B cell (primary cell): ENCODE data around the gene LRRC25. TPM values are rescaled to one million over a fixed set of nuclear protein-coding genes. Genes with fewer than 3 reads are reported as not detected.
"Not testable (repeated sequence)": the region's sequence is repeated elsewhere in the genome, so short reads cannot be mapped to it uniquely, and the experiment has no call there.

Experiments used
- ATAC-seq: fragments of 200-7000 bp; cut with Tn5 transposase; one replicate; pipeline ENCODE4 v1.10.0; 2021; ENCODE audit warnings: low read depth, mild to moderate bottlenecking, moderate number of reproducible peaks, moderate library complexity
- CTCF ChIA-PET: fragments of 350-600 bp; sonication (Branson Sonifier 250); formaldehyde crosslinking; loops from one replicate; lab custom pipeline; 2021; ENCODE audit warnings: antibody characterized with exemption, inconsistent platforms; lab: Charles Lee
- POLR2A ChIA-PET: fragments of 350-600 bp; sonication (Branson Sonifier 250); formaldehyde crosslinking; loops from one replicate; lab custom pipeline; 2021; ENCODE audit warnings: antibody characterized with exemption; lab: Charles Lee
- DNase-seq: peaks from one replicate; pipeline ENCODE4 v3.0.0; 2013
- H2AFZ ChIP-seq: 2 replicates; pipeline ENCODE4 v1.6.1; 2012; ENCODE audit warnings: mild to moderate bottlenecking, low read depth, low read length; ENCODE audit not compliant: insufficient read depth, poor library complexity, severe bottlenecking
- H3K27ac ChIP-seq, 2 donors: 1 replicate in 1 of 2; 2 replicates in 1 of 2; pipeline ENCODE4 v1.5.1; 2012 to 2013; ENCODE audit warnings: low read length in 2 of 2, mild to moderate bottlenecking in 2 of 2, moderate library complexity in 1 of 2
- H3K27me3 ChIP-seq, 4 experiments: fragments of 200-600 bp in 1 of 4; sonication (generic) in 1 of 4; replicated peaks in 1 of 4; 1 replicate in 2 of 4; 2 replicates in 2 of 4; pipeline versions ENCODE4 v1.6.1 to v1.7.0; 2013 to 2016; ENCODE audit warnings: low read length in 3 of 4, mild to moderate bottlenecking in 2 of 4, mixed read lengths in 1 of 4, moderate library complexity in 1 of 4; ENCODE audit not compliant: insufficient read depth in 4 of 4, control insufficient read depth in 3 of 4; ENCODE audit errors: control extremely low read depth in 1 of 4
- H3K36me3 ChIP-seq, 2 experiments: replicated peaks in 1 of 2; 1 replicate in 1 of 2; 2 replicates in 1 of 2; pipeline versions ENCODE4 v1.6.1 to v1.7.1; 2013; ENCODE audit warnings: low read length in 1 of 2; ENCODE audit not compliant: insufficient read depth in 2 of 2, control insufficient read depth in 1 of 2; ENCODE audit errors: control extremely low read depth in 1 of 2, extremely low read depth in 1 of 2
- H3K4me1 ChIP-seq, 2 donors: fragments of 200-600 bp in 1 of 2; sonication (generic) in 1 of 2; 1 replicate in 1 of 2; 2 replicates in 1 of 2; pipeline versions ENCODE4 v1.5.1 to v1.6.1; 2013 to 2017; ENCODE audit warnings: low read length in 2 of 2; ENCODE audit not compliant: control insufficient read depth in 2 of 2, insufficient read depth in 2 of 2
- H3K4me2 ChIP-seq: replicated peaks from 2 replicates; pipeline ENCODE3; 2012; ENCODE audit warnings: mild to moderate bottlenecking, low read depth, low read length; ENCODE audit not compliant: poor library complexity, severe bottlenecking
- H3K4me3 ChIP-seq, 5 experiments: fragments of 200-600 bp in 1 of 5; sonication (generic) in 1 of 5; 1 replicate in 3 of 5; 2 replicates in 2 of 5; pipeline versions ENCODE4 v1.5.1 to v1.7.0; 2011 to 2016; ENCODE audit warnings: low read length in 4 of 5, mild to moderate bottlenecking in 4 of 5, low read depth in 2 of 5, control low read depth in 1 of 5, moderate library complexity in 1 of 5; ENCODE audit not compliant: insufficient read depth in 1 of 5; ENCODE audit errors: control extremely low read depth in 1 of 5, extremely low read depth in 1 of 5
- H3K79me2 ChIP-seq: fragments of 200-600 bp; sonication (generic); one replicate; pipeline ENCODE4 v1.6.0; 2016; ENCODE audit warnings: low read length; ENCODE audit not compliant: control insufficient read depth, insufficient read depth
- H3K9ac ChIP-seq: fragments of 200-600 bp; sonication (generic); 2 replicates; pipeline ENCODE4 v1.6.1; 2017; ENCODE audit warnings: mild to moderate bottlenecking, low read length, moderate library complexity
- H3K9me3 ChIP-seq, 3 donors: one replicate each; pipeline versions ENCODE4 v1.6.1 to v1.7.1; 2013; ENCODE audit warnings: low read length in 2 of 3; ENCODE audit not compliant: control insufficient read depth in 2 of 3, insufficient read depth in 1 of 3; ENCODE audit errors: control extremely low read depth in 1 of 3
- H4K20me1 ChIP-seq: 2 replicates; pipeline ENCODE4 v1.6.0; 2012; ENCODE audit warnings: mild to moderate bottlenecking, low read length; ENCODE audit not compliant: insufficient read depth, control insufficient read depth, poor library complexity, severe bottlenecking
- H3K27ac Mint-ChIP-seq: one replicate; pipeline ENCODE4 v1.8.0; 2021; ENCODE audit warnings: mixed read lengths
- H3K27me3 Mint-ChIP-seq: one replicate; pipeline ENCODE4 v1.8.0; 2021; ENCODE audit warnings: mixed read lengths
- H3K4me1 Mint-ChIP-seq: one replicate; pipeline ENCODE4 v1.8.0; 2021; ENCODE audit warnings: mixed read lengths
- H3K4me3 Mint-ChIP-seq: one replicate; pipeline ENCODE4 v1.8.0; 2021; ENCODE audit warnings: mixed read lengths
- H3K9me3 Mint-ChIP-seq: one replicate; pipeline ENCODE4 v1.8.0; 2022; ENCODE audit warnings: mixed read lengths; ENCODE audit not compliant: insufficient read depth
- EZH2 ChIP-seq: IDR thresholded peaks from 2 replicates; pipeline ENCODE4 v1.6.1; 2012; ENCODE audit warnings: borderline replicate concordance, low read depth, mild to moderate bottlenecking, moderate library complexity, low read length; ENCODE audit not compliant: insufficient read depth, poor library complexity, severe bottlenecking
- WGBS: methylation state at CpG from one replicate; pipeline ENCODE4 v1.1.5; 2013; ENCODE audit warnings: missing lambda C conversion rate; ENCODE audit not compliant: insufficient coverage; 5-methylcytosine and 5-hydroxymethylcytosine counted together
- intact Hi-C: fragments of 100-400 bp; cut with micrococcal nuclease; formaldehyde crosslinking; loops from one replicate; pipeline ENCODE4 v1.10.0; 2022
- polyA plus RNA-seq: library from polyadenylated mRNA; depleted of rRNA; stranded (reverse); fragments of >200 nt; gene quantifications from 2 replicates; pipeline ENCODE4 v1.2.3, GENCODE V29; 2012
- total RNA-seq, 2 donors: library from RNA; stranded (reverse); fragments of 120-200 nt in 1 of 2; gene quantifications; 1 replicate in 1 of 2; 2 replicates in 1 of 2; pipeline versions ENCODE4 v1.2.3 to v1.2.4, GENCODE V29; 2013 to 2022
- TF ChIP-seq, protein P1 (sequence below): fragments of 200-600 bp; IDR thresholded peaks from one replicate; pipeline ENCODE4 v1.8.0; 2022; ENCODE audit warnings: antibody characterized with exemption, mild to moderate bottlenecking

LRRC25 gene
- total and polyA plus RNA-seq, 2 donors (not counting 1 experiment from before 2014, with no cell fraction given), result 2.4 to 5.7 TPM

DNA sequence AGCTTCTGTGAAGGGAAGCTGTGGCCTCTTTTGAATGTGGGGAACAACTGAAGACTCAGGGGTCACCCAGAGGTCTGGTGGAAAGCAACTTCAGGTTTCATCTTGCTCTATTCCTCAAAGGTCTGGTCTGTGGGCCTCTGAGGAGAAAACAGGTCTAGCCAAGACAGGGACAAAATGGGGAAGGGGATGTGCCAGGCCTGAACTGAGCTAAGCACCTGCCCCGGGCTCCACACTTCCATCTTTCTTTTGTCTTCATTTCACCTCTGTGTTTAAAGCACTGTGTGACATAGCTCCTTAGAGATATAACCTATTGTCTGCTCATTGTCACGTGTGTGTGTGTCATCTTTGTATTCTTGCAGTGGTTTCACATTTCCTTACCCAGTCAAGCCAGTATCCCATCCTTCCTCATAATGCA is 31.4 kb downstream of the LRRC25 start:
- Histone ChIP-seq H3K4me1 (no peaks in the 10 kb centered on the region), H3K9me3 (peaks cover 0 to 6% (median 0%) of the 10 kb centered on the region in 3 donors), H3K36me3 (peaks cover 0 to 9% of the 10 kb centered on the region in 2 experiments), H3K9ac (no peak overlapping the region), H3K4me3 (no peak overlapping the region), H3K27ac (no peak overlapping the region), H2AFZ (no peak overlapping the region), H3K4me2 (no peak overlapping the region), H3K79me2 (no peaks in the 10 kb centered on the region), H4K20me1 (no peaks in the 10 kb centered on the region), H3K27me3 (no peaks in the 10 kb centered on the region)
- H3K4me3 Mint-ChIP-seq, result no peak overlapping the region
- ChIA-PET CTCF (interaction anchor here (0.9 to 1.9 kb wide), 3 partner anchors 23 to 87 kb away, joined by 3 to 5 read pairs (median 4); no protein-coding TSS in a partner anchor), POLR2A (interaction anchor here (0.6 kb wide), 1 partner anchor 23 kb away, joined by 3 read pairs; no protein-coding TSS in a partner anchor)
- H3K27ac Mint-ChIP-seq, result no peak overlapping the region
- intact Hi-C loops, result no loop called here
- H3K9me3 Mint-ChIP-seq, result no peaks in the 10 kb centered on the region
- ATAC-seq (no peak), DNase-seq (no peak)
- H3K4me1 Mint-ChIP-seq, result peaks cover 4% of the 10 kb centered on the region
- TF ChIP-seq EZH2, result no peak
- TF ChIP-seq, protein P1, sequence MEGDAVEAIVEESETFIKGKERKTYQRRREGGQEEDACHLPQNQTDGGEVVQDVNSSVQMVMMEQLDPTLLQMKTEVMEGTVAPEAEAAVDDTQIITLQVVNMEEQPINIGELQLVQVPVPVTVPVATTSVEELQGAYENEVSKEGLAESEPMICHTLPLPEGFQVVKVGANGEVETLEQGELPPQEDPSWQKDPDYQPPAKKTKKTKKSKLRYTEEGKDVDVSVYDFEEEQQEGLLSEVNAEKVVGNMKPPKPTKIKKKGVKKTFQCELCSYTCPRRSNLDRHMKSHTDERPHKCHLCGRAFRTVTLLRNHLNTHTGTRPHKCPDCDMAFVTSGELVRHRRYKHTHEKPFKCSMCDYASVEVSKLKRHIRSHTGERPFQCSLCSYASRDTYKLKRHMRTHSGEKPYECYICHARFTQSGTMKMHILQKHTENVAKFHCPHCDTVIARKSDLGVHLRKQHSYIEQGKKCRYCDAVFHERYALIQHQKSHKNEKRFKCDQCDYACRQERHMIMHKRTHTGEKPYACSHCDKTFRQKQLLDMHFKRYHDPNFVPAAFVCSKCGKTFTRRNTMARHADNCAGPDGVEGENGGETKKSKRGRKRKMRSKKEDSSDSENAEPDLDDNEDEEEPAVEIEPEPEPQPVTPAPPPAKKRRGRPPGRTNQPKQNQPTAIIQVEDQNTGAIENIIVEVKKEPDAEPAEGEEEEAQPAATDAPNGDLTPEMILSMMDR, result no peak
- no CpG with 5 or more reads among the region's 2 CpGs for WGBS
- H3K27me3 Mint-ChIP-seq, result no peaks in the 10 kb centered on the region

DNA sequence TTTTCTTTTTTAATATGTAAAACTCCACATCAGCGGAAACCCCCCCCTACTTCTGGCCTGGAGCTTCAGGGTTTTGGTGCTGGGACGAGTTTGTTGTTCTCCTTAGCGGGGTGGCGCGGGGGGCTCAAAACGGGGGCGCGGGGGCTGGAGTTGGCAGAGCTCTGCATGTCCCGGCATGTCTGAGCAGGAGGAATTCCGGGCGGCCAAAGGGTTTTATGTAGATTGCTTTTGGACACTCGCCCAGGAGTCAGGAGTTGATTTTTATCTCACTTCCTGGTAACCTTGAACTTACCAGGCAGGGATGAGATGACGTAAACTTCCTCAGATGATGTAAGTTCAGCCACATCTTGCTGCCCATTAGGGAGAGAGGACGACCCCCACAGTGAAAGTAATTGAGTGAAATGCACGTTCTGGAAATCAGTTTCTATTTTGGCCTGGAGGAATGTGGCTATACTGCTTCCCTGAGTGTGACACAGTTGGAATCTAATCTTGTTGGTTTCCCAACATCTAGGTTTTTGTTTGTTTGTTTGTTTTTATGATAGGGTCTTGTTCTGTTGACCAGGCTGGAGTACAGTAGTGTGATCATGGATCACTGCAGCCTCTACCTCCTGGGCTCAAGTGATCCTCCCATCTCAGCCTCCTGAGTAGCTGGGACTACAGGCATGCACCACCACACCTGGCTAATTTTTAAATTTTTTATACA is 32.4 kb downstream of the LRRC25 start:
- Mint-ChIP-seq H3K4me1 (peaks cover 4% of the 10 kb centered on the region), H3K27me3 (no peaks in the 10 kb centered on the region), H3K27ac (no peak overlapping the region), H3K9me3 (no peaks in the 10 kb centered on the region), H3K4me3 (no peak overlapping the region)
- H3K9ac ChIP-seq, result no peak overlapping the region
- peaks cover 0 to 9% of the 10 kb centered on the region in 2 experiments for H3K36me3 ChIP-seq
- H3K27me3 ChIP-seq, result no peaks in the 10 kb centered on the region
- POLR2A ChIA-PET, result interaction anchor here (0.6 kb wide), 1 partner anchor 23 kb away, joined by 5 read pairs; no protein-coding TSS in a partner anchor
- no peak overlapping the region for H3K4me3 ChIP-seq
- H3K9me3 ChIP-seq, result peaks cover 0 to 6% (median 0%) of the 10 kb centered on the region in 3 donors
- intact Hi-C loops, result no loop called here
- H3K27ac ChIP-seq, result no peak overlapping the region
- H2AFZ ChIP-seq, result no peak overlapping the region
- DNase-seq (no peak), ATAC-seq (no peak)
- 68% methylated on average over 6 of the region's 15 CpGs for WGBS
- no peaks in the 10 kb centered on the region for H3K4me1 ChIP-seq
- TF ChIP-seq, protein P1, result no peak
- TF ChIP-seq EZH2, result no peak
- H4K20me1 ChIP-seq, result no peaks in the 10 kb centered on the region
- H3K79me2 ChIP-seq, result no peaks in the 10 kb centered on the region
- CTCF ChIA-PET, result interaction anchor here (0.9 to 1.6 kb wide), 2 partner anchors 86 kb away, joined by 3 to 4 read pairs; no protein-coding TSS in a partner anchor
- no peak overlapping the region for H3K4me2 ChIP-seq

DNA sequence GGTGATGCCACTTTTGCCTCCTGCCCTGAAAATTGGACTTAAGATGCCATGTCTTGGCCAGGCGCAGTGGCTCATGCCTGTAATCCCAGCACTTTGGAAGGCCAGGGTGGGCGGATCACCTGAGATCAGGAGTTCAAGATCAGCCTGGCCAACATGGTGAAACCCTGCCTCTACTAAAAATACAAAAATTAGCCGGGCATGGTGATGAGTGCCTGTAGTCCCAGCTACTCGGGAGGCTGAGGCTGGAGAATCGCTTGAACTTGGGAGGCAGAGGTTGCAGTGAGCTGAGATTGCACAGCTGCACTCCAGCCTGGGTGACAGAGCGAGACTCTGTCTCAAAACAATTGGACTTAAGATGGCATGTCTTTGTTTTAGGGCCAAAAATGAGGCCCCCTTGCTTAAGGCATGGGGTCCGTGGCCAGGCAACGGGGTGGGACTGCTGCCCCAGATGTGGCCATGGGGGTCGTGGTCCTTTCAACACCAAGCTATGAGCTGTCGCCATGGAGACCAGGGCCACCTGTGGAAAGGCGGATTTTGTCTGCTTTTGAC is 33.1 kb downstream of the LRRC25 start:
- H3K36me3 ChIP-seq, intact Hi-C loops, H3K27me3 Mint-ChIP-seq, H3K4me1 ChIP-seq, CTCF ChIA-PET, H3K79me2 ChIP-seq, H3K4me2 ChIP-seq, H2AFZ ChIP-seq, H3K27me3 ChIP-seq, H3K4me3 ChIP-seq, H3K9me3 ChIP-seq, H3K9ac ChIP-seq, H3K4me1 Mint-ChIP-seq, H3K4me3 Mint-ChIP-seq, H4K20me1 ChIP-seq, H3K9me3 Mint-ChIP-seq, DNase-seq, H3K27ac ChIP-seq, ATAC-seq, H3K27ac Mint-ChIP-seq: not testable (repeated sequence)
- POLR2A ChIA-PET, result interaction anchor here (0.6 kb wide), 2 partner anchors 22 to 194 kb away, joined by 5 to 11 read pairs; no protein-coding TSS in a partner anchor
- WGBS, result 91% methylated on average over 7 of the region's 11 CpGs
